ENCODE results near the gene NPIPB8.
"Not testable (repeated sequence)": the region's sequence is repeated elsewhere in the genome, so short reads cannot be mapped to it uniquely, and the experiment has no call there.

NPIPB8 gene

GRCh38 chr16:28607681-28608495 is 30.0 kb upstream of the NPIPB8 start:
- DNase-seq = not testable (repeated sequence)

DNA sequence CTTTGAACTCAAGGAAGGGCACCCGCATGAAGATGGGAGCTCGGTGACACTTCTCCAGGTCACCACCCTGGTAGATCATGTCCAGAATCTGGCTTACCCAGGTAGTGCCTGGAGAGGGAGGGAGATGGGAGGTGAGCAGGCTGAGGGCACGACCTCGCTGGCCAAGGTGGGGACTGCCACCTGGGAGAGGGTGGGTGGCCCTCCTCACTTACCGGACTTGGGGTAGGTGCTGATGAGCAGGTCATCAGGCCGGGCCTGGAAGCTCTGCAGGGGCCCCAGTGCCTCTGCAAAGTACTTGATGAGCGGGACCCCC is 29.4 kb upstream of the NPIPB8 start:
- DNase-seq = not testable (repeated sequence)

DNA sequence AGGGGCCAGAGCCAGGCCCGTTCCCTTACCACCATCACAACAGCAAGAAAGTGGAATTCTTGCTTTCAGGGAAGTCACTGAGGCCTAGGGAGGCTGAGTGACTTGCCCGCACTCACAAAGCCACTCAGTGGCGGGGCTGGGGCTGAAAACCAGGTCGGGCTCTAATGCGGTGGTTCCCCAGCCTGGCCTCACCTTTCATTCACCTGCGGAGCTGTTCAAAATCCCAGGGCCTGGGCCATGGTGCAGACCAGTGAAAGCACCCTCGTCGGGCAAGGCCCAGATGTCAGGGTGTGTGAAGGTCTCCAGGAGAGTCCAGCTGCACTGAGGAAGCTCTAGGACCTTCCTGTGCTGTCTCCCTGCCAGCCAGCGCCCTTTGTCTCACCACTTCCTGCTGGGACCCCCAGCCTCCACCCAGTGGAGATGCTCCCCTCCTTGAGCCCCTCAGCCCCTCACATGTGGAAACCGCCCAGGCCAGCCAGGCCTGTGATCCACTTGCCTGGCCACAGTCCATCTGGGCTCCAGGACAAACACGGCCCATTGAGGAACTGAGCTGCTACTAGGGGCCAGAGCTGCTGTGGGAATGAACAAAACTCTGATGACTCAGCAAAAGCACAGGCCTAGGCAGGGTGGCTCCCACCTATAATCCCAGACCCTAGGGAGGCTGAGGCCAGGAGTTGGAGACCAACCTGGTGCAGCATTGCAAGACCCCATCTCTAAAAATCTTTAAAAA is 28.8 kb upstream of the NPIPB8 start:
- DNase-seq = not testable (repeated sequence)

DNA sequence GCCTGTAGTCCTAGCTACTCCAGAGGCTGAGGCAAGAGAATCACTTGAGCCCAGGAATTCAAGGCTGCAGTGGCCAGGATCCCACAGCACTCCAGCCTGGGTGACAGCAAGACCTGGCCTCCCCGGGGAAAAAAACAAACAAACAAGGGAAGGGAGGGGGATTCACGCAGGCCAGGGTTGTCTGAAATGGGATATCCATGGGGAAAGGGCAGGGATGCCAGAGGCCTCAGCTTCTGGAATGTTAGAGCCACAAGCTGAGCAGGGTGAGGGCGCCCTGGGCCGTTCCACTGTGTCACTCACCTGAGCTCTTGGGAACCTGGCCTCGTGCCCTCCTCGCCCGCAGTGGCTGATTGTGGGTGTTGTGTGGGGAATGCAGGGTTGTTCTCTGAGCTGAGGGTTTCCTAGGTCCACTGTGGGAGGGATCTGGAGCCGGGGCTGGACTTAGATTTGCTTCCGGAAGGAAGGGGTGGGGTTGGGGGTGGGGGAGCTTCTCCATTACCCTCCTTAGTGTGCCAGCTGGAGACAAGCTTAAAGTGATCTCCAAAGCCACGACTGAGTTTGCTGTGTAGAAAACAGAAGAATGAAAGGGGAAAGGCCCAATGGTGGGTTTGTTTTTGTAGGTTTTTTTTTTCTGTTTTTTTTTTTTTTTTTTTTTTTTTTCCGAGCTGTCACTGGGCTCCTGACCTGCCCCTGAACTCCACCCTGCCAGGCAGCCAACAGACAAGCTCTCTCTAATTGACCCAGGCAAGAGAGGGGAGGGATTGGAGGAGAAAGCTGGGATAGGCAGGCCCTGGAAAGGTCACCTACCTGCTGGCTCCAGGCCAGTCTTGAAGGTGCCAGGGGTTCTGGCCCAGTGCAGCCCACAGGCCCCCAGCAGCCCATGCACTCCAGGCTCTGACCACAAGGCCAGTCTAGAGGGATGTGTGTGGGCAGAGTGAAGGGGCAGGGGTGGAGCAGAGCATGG is 28.0 kb upstream of the NPIPB8 start, which contains the start of gene SULT1A1:
TSS of gene SULT1A1 (minus strand) at position 414 of the 964 bp plus-strand sequence. CDS start 1,189 bp downstream, outside the sequence.
- DNase-seq = no peak

GRCh38 chr16:28610595-28611191 is 27.2 kb upstream of the NPIPB8 start:
- no peak for DNase-seq

DNA sequence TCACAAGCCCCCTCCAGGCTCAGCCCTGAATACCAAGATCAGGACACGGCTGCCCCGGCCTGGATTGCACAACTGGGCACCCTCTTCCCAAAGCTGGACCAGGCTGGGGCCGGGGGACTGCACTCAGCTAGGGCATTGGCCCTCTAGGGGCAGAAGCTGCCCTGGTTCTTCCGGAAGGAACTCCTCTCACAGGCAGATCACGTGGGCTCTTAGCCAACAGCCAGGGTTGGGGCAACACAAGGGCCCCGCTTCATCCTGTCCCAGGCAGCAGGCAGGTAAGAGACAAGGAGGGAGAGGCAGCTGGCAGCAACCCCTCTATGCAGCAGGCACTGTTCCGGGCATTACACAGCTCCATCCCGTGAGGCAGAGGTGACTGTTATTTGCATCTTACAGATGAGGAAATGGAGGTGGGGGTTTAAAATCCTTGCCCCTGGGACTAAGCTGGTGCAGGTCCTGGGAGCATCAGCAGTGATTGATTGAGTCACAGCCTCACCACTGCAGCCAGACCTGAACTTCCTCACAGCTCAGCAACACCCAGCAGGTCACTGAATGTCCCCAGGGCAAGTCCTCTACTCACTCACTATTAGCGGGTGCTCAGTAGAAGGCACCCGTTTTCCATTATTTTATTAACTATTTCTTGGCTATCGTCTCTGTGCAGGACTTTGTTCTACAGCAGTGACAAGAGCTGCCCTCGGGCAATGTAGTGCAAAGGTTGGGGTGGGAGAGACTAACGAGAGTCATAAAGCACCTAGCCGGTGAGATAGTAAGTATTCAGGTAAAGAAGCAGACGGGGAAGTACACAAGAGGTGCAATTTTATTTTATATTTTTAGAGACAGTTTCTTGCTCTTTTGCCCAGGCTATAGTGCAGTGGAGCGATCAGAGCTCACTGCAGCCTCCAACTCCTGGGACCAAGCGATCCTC is 25.2 kb upstream of the NPIPB8 start:
- not testable (repeated sequence) for DNase-seq

DNA sequence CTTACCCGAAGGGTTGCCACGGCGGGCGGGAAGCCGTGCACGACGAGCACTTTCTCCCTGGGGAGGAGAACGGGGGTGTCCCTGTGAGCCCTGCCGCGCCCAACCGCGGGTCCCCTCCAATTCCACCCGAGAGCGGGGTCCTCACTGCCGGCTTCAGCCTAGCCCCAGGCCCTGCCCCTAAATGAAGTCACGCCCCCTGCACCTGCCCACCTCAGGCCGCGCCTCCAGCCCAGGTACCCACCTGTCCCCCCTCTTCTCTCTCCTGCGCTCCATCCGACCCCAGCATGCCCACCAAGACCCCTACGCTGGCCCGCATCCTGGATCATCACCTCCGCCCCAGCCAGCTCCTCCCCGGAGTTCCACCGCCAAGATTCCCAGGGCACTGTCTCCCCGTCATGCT is 24.0 kb upstream of the NPIPB8 start:
- not testable (repeated sequence) for DNase-seq

- DNase-seq = not testable (repeated sequence)
These were observed 23.3 kb upstream of the NPIPB8 start for GRCh38 chr16:28614561-28614960.

DNA sequence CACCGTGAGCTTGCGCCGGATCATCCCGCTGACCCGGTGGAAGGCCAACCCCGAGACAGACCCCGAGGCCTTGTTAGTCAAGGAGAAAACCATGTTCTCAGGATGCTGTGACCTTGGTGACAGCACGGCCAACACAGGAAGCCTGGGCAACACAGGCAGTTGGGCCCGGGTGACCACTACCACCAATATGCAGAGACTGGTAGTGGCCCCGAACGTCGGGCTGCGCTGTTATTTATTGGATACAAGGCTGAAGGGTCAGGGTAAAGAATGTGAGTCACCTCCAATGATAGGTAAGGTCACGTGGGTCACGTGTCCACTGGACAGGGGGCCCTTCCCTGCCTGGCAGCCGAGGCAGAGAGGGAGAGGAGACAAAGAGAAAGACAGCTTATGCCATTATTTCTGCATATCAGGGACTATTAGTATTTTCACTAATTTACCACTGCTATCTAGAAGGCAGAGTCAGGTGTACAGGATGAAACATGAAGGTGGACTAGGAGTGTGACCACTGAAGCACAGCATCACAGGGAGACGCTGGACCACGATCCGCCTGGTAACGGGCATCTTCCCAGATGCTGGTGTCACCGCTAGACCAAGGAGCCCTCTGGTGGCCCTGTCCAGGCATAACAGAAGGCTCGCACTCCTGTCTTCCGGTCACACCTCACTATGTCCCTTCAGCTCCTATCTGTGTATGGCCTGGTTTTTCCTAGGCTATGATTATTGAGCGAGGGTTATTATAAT is 22.2 kb upstream of the NPIPB8 start:
- peak; percentile 48 for DNase-seq

GRCh38 chr16:28616224-28616577 is 21.7 kb upstream of the NPIPB8 start:
- DNase-seq = not testable (repeated sequence)

GRCh38 chr16:28616636-28617035 is 21.2 kb upstream of the NPIPB8 start:
- DNase-seq = no peak

DNA sequence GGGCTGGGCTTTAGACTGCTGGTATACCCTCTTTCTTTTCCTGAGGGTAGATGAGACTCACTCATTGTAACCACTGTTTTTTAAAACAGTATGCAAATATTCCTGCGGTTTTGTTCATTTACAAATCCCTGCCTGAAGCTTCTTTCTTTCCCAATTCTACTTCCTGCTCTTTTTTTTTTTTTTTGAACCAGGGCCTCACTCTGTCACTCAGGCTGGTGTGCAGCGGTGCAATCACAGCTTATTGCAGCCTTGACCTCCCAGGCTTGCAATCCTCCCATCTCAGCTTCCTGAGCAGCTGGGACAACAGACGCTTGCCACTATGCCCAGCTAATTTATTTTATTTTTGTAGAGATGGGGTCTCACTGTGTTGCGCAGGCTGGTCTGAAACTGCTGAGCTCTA is 20.0 kb upstream of the NPIPB8 start:
- DNase-seq = no peak

- DNase-seq = not testable (repeated sequence)
These were observed 17.5 kb upstream of the NPIPB8 start for GRCh38 chr16:28620316-28620715.

DNA sequence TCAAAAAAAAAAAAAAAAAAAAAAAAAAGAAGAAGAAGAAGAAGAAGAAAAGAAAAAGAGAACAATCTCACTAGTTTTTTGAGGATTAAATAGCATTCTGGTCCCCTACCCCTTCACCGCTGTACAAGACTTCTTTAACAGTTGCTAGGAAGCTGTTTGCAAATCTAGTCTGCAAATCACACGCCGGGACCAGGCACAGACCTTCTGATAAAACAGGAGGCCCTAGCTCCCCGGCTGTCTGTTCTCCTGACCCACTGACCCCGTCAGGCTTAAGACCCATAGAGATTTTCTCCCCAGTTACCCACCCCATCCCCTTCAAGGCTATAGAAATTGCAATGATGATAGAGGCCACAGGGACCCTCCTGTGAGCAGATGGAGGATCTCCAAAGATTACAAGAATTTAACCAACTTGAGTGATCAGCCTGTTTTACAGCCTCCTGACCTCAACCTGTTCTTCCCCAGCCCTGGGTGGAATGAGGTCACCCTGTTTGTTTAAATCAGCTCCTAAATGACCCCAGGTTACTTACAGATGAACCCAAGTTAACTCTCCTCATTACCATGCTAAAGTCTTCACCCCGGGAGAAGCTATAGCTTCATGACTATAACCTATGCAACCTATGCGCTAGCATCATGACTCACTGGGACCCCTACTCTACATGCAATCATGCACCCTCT is 16.2 kb upstream of the NPIPB8 start:
- no peak for DNase-seq

DNA sequence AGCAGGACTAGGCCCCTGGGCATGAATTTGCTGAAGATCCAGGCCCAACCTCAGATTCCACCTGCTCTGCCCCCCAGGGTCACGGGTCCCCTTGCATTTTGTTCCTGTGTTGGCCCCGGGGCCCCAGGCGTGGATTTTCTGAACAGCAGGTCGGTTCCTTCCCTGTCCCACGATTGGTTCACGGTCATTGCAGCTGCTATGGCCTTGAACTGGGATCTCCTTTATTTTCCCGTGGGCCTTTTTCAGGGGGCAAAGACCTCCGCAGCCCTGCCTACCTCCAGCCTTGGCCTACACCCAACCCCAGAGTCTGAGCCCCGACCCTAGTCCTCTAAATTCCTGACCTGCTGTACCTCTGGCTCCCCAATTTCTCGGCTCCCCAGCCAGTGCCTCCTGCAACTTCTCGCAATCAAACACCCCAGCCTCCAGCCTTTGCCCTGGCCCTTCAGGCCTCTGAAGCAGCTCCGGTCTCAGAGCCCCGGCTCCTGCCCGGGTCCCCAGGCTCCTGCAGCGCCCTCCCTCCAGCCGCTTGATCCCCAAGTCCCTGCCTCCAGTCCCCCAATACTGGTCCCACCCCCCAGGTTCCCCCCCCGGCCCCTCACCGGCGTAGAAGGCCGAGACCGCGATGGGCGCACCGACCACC is 15.2 kb upstream of the NPIPB8 start:
- not testable (repeated sequence) for DNase-seq

- peak; percentile 89 for DNase-seq
These were observed 14.6 kb upstream of the NPIPB8 start for GRCh38 chr16:28623172-28623711.

- DNase-seq = not testable (repeated sequence)
These were observed 7.0 kb upstream of the NPIPB8 start for GRCh38 chr16:28630905-28631304.

DNA sequence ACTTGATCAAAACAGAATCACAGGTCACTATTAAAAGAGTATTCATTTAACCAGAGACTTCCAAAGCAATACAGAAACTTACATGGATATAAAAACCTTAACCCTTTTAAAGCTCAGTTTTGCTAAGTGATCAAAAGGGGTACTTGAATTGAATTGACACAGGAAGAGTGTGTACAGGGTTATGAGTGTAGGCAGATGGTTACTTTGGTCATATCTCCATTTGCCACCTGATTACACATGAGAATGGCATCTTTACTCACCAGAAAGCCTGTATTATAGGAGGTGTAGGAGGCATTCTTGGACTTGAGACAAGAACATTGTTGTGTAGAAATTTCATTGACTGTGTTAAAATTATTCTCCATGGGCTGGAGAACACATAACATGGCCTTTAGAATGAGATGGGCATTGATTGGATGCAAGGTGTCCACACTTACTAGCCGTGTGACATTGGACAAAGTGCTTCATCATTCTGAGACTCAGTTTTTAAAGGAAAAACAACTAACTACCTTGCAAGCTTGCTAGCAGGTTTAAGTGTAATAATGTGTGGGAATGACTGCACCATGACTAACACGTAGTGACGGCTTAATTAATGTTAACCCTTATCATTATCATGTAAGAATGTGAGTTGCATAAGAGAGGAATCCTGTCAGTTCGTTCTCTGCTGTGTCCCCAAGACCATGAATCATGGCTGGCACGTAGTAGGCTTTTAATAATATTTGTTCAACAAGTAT is 1.6 kb upstream of the NPIPB8 start:
- DNase-seq = not testable (repeated sequence)

DNA sequence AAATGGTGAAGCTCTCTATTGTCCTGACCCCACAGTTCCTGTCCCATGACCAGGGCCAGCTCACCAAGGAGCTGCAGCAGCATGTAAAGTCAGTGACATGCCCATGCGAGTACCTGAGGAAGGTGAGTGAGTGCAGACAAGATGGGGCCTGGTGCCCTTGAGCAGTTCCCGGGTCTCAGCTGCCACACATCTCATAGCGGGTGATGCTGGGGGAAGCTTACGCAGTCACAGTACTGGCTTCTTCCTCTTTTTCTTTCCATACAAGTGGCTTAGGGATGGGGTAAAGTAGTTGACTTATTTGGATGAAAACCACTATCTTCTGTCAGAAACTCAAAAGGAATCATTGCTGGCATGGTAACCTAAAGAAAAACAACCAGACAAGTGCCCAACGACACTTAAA is 494 bp downstream of the NPIPB8 start:
- DNase-seq = not testable (repeated sequence)
